RWPE2 (cell line): ENCODE data around the gene ALOX5AP.

ENCODE experiments used
- ATAC-seq: fragments of 200-7000 bp; cut with Tn5 transposase; 3 replicates; pipeline ENCODE4 v1.9.1; 2021; ENCODE audit warnings: low read depth
- DNase-seq: peaks from one replicate; pipeline ENCODE4 v3.0.0-alpha.2; 2020; ENCODE audit warnings: low spot score
- H3K27ac ChIP-seq: fragments of 450-650 bp; 2 replicates; pipeline ENCODE4 v1.5.1; 2017; ENCODE audit warnings: mild to moderate bottlenecking; ENCODE audit not compliant: poor library complexity, severe bottlenecking
- H3K27me3 ChIP-seq: fragments of 250-450 bp; sonication (Bioruptor Pico); 2 replicates; pipeline ENCODE4 v1.5.1; 2021; ENCODE audit warnings: mild to moderate bottlenecking, moderate library complexity; ENCODE audit not compliant: insufficient read depth, poor library complexity, severe bottlenecking
- H3K36me3 ChIP-seq: fragments of 250-450 bp; sonication (Bioruptor Pico); 2 replicates; pipeline ENCODE4 v1.5.1; 2020; ENCODE audit warnings: low read depth, mild to moderate bottlenecking, moderate library complexity
- H3K4me1 ChIP-seq: fragments of 250-450 bp; sonication (Bioruptor Pico); 2 replicates; pipeline ENCODE4 v1.5.1; 2021; ENCODE audit warnings: mild to moderate bottlenecking, moderate library complexity; ENCODE audit not compliant: insufficient read depth, poor library complexity, severe bottlenecking
- H3K4me3 ChIP-seq: fragments of 250-450 bp; sonication (Bioruptor Pico); 2 replicates; pipeline ENCODE4 v1.5.1; 2021; ENCODE audit warnings: mild to moderate bottlenecking, moderate library complexity; ENCODE audit not compliant: severe bottlenecking
- H3K9me3 ChIP-seq: fragments of 250-450 bp; sonication (Bioruptor Pico); 2 replicates; pipeline ENCODE4 v1.5.1; 2021; ENCODE audit warnings: mild to moderate bottlenecking, moderate library complexity; ENCODE audit not compliant: severe bottlenecking
- CTCF ChIP-seq: fragments of 450-650 bp; IDR thresholded peaks from one replicate; pipeline ENCODE4 v1.5.1; 2017; ENCODE audit warnings: mild to moderate bottlenecking, moderate library complexity; ENCODE audit not compliant: poor library complexity, severe bottlenecking

Gene ALOX5AP

GRCh38 chr13:30738526-30739236, 3.3 kb downstream of the ALOX5AP start:
- H3K27me3 ChIP-seq = no peaks in the 10 kb centered on the region
- DNase-seq (no peak), ATAC-seq (no peak)
- H3K9me3 ChIP-seq = no peaks in the 10 kb centered on the region
- H3K36me3 ChIP-seq = no peaks in the 10 kb centered on the region
- TF ChIP-seq CTCF = no peak
- H3K4me1 ChIP-seq = peaks cover 40% of the 10 kb centered on the region
- peak overlapping the region; percentile 97 for H3K27ac ChIP-seq
- no peak overlapping the region for H3K4me3 ChIP-seq

- Histone ChIP-seq H3K9me3 (no peaks in the 10 kb centered on the region), H3K27me3 (no peaks in the 10 kb centered on the region), H3K4me1 (peaks cover 40% of the 10 kb centered on the region), H3K36me3 (no peaks in the 10 kb centered on the region), H3K4me3 (no peak overlapping the region), H3K27ac (peak overlapping the region; percentile 97)
- ATAC-seq = no peak
- no peak for TF ChIP-seq CTCF
- DNase-seq = no peak
Observed at GRCh38 chr13:30739237-30739528, 3.8 kb downstream of the ALOX5AP start.

GRCh38 chr13:30739761-30740642, 4.7 kb downstream of the ALOX5AP start:
- peak overlapping the region; percentile 97 for H3K27ac ChIP-seq
- H3K4me1 ChIP-seq = peaks cover 39% of the 10 kb centered on the region
- peak; percentile 65 for ATAC-seq

GRCh38 chr13:30742901-30743300, 7.6 kb downstream of the ALOX5AP start:
- Histone ChIP-seq H3K27me3 (no peaks in the 10 kb centered on the region), H3K4me1 (peaks cover 46% of the 10 kb centered on the region), H3K36me3 (no peaks in the 10 kb centered on the region), H3K27ac (peak overlapping the region; percentile 97), H3K9me3 (no peaks in the 10 kb centered on the region), H3K4me3 (no peak overlapping the region)
- no peak for ATAC-seq
- TF ChIP-seq CTCF = no peak
- no peak for DNase-seq

More at GRCh38 chr13:30739761-30740642, 4.7 kb downstream of the ALOX5AP start:
- Histone ChIP-seq H3K27me3 (no peaks in the 10 kb centered on the region), H3K4me3 (no peak overlapping the region), H3K36me3 (no peaks in the 10 kb centered on the region), H3K9me3 (no peaks in the 10 kb centered on the region)
- no peak for DNase-seq
- TF ChIP-seq CTCF = no peak
